Activated CD8-positive, alpha-beta memory T cell treated with anti-CD3 and anti-CD28 coated beads for 24 hours (primary cell): ENCODE results near the gene ADCK1.
"Not testable (repeated sequence)": the region's sequence is repeated elsewhere in the genome, so short reads cannot be mapped to it uniquely, and the experiment has no call there.

Source experiments
- DNase-seq: peaks from one replicate; pipeline ENCODE4 v3.0.0-alpha.2; 2020

Gene ADCK1

DNA sequence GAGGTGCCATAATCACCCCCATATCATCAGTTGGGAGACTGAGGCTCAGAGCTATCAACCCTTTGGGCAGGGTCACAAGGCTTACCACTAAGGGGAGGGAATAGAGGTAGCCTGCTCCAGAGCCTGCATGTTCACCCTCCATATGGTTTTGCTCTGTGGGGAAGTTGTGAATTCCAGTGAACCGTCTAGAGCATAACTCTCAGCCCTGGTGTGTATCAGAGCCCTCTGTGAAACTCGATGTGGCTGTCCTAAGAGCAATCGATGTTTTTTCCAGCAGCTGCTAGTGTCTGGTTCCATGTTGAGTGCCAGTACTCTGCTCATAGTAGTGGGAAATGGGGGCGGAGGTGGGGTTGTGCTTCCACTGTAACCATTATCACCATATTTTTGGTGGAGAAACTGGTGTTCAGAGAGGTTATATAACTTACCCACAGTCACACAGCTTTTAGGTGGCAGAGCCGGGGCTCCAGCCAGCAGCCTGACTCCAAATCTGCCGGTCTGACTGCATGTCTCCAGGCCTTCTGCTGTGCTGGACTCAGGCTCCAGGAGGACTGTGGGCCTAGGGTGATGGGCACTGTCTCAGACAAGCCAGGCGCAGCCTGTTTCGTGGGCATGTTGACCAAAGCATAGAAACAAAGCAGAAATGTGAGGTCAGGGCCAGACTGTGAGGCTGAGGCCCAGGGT, 104.2 kb downstream of the ADCK1 start:
- no peak for DNase-seq

- no peak for DNase-seq
Observed at GRCh38 chr14:77906446-77906845, 106.5 kb downstream of the ADCK1 start.

GRCh38 chr14:77908847-77909246, 108.9 kb downstream of the ADCK1 start:
- DNase-seq: no peak

GRCh38 chr14:77909911-77910310, 110.0 kb downstream of the ADCK1 start:
- DNase-seq: no peak

- no peak for DNase-seq
Observed at GRCh38 chr14:77910506-77910905, 110.6 kb downstream of the ADCK1 start.

DNA sequence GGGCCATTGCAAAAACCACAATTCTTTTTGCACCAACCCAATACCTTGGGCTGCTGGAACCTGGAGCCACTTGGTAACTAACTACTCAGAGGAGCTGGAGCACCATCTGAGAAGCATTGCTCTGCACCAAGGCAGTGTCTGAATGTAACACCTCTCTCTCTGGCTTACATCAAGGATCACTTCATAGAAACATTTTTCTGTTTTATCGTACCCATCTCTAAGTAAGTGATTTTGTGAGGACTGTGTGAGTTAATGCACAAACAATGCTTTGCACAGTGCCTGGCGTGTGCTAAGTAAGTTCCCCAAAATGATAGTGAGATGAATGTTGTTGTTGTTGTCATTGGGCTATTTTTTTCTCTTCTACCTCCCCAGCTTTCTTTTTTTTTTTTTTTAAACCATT, 111.4 kb downstream of the ADCK1 start:
- DNase-seq: no peak

GRCh38 chr14:77912754-77913556, 113.0 kb downstream of the ADCK1 start:
- DNase-seq: no peak

GRCh38 chr14:77914073-77914721, 114.3 kb downstream of the ADCK1 start:
- no peak for DNase-seq

DNA sequence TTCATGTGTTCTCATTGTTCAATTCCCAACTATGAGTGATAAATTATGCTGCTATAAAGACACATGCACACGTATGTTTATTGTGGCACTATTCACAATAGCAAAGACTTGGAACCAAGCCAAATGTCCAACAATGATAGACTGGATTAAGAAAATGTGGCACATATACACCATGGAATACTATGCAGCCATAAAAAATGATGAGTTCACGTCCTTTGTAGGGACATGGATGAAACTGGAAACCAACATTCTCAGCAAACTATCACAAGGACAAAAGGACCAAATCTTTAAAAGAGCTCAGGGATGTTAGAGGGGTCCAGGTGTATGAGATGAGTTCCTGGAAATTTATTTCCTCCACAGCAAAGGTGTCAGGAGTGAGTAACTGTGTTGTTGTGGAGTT, 115.5 kb downstream of the ADCK1 start:
- not testable (repeated sequence) for DNase-seq

- DNase-seq: no peak
Observed at GRCh38 chr14:77917491-77918201, 117.7 kb downstream of the ADCK1 start.

DNA sequence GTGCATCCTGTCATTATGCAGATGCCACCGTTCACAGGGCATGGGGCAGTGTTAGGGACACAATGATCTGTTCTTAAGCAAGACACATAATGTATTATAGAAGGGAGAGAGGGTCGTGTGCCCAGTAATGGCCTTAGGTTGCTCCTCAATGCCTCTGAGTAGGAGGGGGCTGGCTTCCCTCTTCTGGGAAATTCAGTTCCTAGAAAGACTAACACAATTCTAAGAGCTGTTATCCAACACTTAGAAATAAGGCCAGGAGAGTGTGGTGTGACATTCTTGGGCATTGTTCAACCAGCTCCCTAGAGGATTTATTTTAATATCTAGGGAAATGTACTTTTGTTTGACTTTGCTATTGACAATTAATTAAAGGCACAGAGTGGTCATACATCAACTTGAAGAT, 118.5 kb downstream of the ADCK1 start:
- no peak for DNase-seq

GRCh38 chr14:77920312-77920711, 120.4 kb downstream of the ADCK1 start:
- DNase-seq: no peak

DNA sequence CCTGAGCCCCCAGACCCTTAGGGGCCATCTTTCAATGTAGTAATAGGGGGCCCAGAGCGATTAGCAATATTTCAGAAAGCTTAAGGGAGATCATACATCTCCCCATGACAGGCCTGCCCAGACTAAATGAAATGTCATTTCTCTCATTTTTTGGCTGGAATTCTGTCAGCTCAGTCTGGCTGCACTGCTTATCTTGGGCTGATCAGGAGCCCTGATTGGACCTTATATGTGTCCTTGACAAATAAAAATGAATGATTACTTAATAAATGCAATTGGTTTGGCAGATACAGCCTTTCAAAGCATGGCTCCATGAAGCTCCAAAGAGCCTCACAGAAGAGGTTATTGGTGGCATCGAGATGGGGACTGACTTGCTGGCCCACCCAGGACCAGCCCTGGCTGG, 121.9 kb downstream of the ADCK1 start:
- DNase-seq: no peak

DNA sequence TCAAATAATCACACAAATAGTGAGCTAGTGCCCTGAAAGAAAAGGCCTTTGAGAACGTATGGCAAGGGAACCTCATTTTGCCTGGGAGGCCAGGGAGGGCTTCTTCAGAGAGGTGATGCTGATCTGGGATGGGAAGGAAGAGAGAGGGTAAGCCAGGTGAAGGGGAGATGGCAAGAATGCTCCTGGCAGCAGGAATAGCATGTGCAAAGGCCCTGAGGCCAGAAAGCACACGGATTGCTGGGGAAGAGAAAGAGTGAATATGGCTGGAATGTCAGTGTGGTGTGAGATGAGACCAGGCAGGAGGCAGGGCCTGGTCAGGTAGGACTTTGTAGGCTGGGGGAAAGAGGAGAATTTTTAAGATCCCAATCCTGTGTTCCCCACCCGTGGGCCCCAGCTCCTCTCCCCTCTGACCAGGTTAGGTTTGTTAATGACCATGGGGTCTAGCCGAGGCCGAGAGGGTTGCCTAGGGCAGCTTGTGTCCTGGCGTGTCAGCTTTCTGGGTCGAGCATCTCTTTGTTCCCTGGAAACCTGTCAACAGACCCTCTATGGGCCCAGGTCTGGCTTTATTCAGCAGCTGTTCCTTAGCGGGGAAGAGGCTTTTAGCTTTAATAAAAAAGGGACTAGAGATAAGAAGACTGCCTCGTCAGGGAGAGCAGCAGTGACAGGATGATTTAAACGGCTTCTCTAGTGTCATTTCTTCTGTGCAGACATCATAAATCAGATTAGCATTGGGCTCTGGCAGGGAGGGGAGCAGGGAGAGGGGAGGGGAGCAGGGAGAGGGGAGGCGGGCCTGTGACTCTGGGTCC, 123.4 kb downstream of the ADCK1 start:
- DNase-seq: no peak

DNA sequence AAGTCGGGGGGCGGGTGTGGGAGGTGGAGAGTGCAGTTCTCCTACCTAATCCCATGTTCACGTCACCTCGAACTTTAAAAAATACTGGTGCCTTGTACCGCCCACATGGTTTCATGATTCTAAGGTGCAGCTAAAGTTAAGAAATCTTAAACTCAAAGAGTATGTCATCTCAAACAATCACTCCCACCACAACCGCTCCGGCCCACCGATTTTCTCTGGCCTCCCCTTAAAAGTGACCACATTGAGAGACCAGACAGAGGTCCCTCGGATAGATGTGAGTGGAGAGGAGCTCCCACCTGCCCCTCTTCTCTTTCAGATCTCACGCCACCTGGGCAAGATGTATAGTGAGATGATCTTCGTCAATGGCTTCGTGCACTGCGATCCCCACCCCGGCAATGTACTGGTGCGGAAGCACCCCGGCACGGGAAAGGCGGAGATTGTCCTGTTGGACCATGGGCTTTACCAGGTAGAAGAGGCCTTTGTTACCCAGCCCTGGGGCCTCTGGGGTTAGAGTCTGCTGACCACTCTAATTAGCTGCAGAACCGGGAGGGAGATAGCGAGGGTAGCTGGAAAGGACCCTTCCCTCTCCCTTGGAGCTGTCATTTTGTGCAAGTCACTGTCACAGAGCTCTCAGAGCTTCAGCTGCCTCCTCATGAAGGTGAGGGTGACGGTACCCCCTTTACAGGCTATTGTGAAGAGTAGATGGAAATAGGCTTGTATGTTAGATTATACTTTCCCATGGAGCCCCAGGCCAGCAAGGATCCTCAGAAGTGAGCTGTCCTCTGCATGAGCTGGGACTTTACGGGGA, 124.4 kb downstream of the ADCK1 start:
- no peak for DNase-seq

GRCh38 chr14:77926942-77927341, 127.0 kb downstream of the ADCK1 start:
- no peak for DNase-seq

- no peak for DNase-seq
Observed at GRCh38 chr14:77931441-77931840, 131.5 kb downstream of the ADCK1 start.

GRCh38 chr14:77936138-77936639, 136.3 kb downstream of the ADCK1 start:
- DNase-seq: no peak

GRCh38 chr14:77947372-77947771, 147.5 kb downstream of the ADCK1 start:
- no peak for DNase-seq

GRCh38 chr14:77950371-77951063, 150.6 kb downstream of the ADCK1 start:
- DNase-seq: no peak
